HG03439 (cell line): Measurements from ENCODE around the gene CSN1S1.
"Not testable (repeated sequence)": the region's sequence is repeated elsewhere in the genome, so short reads cannot be mapped to it uniquely, and the experiment has no call there.

Source experiments
- ATAC-seq: cut with Tn5 transposase; IDR thresholded peaks from one replicate; pipeline ENCODE4 v1.9.1; 2021; ENCODE audit warnings: mild to moderate bottlenecking, moderate library complexity; ENCODE audit not compliant: unreplicated experiment

The CSN1S1 gene

GRCh38 chr4:69930768-69931167, at the start of gene CSN1S1:
TSS of gene CSN1S1 (plus strand) at chr4:69931068. CDS start at chr4:69932556, 1,488 bp downstream.
- no peak for ATAC-seq

GRCh38 chr4:69881173-69881773, 49.6 kb upstream of the CSN1S1 start:
- ATAC-seq = no peak

- no peak for ATAC-seq
Observed at GRCh38 chr4:69882150-69882549, 48.7 kb upstream of the CSN1S1 start.

GRCh38 chr4:69888336-69888735, 42.5 kb upstream of the CSN1S1 start:
- no peak for ATAC-seq

- ATAC-seq = no peak
Observed at GRCh38 chr4:69894186-69894585, 36.7 kb upstream of the CSN1S1 start.

GRCh38 chr4:69894721-69895120, 36.1 kb upstream of the CSN1S1 start:
- ATAC-seq = no peak

GRCh38 chr4:69896530-69897116, 34.2 kb upstream of the CSN1S1 start:
- ATAC-seq = no peak

GRCh38 chr4:69907151-69907550, 23.7 kb upstream of the CSN1S1 start:
- no peak for ATAC-seq

GRCh38 chr4:69909195-69909594, 21.7 kb upstream of the CSN1S1 start:
- no peak for ATAC-seq

- ATAC-seq = no peak
Observed at GRCh38 chr4:69910016-69910782, 20.7 kb upstream of the CSN1S1 start.

GRCh38 chr4:69920874-69921273, 10.0 kb upstream of the CSN1S1 start:
- ATAC-seq = no peak

- not testable (repeated sequence) for ATAC-seq
Observed at GRCh38 chr4:69923782-69924410, 7.0 kb upstream of the CSN1S1 start.

- no peak for ATAC-seq
Observed at GRCh38 chr4:69934150-69934549, 3.3 kb downstream of the CSN1S1 start.

GRCh38 chr4:69936566-69936965, 5.7 kb downstream of the CSN1S1 start:
- ATAC-seq = no peak

- no peak for ATAC-seq
Observed at GRCh38 chr4:69951602-69952001, 20.7 kb downstream of the CSN1S1 start.

GRCh38 chr4:69957209-69957608, 26.3 kb downstream of the CSN1S1 start:
- ATAC-seq = no peak

- ATAC-seq = no peak
Observed at GRCh38 chr4:69965628-69966027, 34.8 kb downstream of the CSN1S1 start, which contains the start of gene CSN2. TSS of gene CSN2 (minus strand) at chr4:69965728. CDS start at chr4:69960995, 4,733 bp downstream.

- ATAC-seq = no peak
Observed at GRCh38 chr4:69970071-69970470, 39.2 kb downstream of the CSN1S1 start.

- ATAC-seq = no peak
Observed at GRCh38 chr4:69974631-69975030, 43.8 kb downstream of the CSN1S1 start.

GRCh38 chr4:69977582-69977981, 46.7 kb downstream of the CSN1S1 start:
- ATAC-seq = no peak

- ATAC-seq = no peak
Observed at GRCh38 chr4:69984030-69984443, 53.2 kb downstream of the CSN1S1 start.

- ATAC-seq = no peak
Observed at GRCh38 chr4:69986663-69987062, 55.8 kb downstream of the CSN1S1 start.
